ENCODE results near the gene COTL1.

COTL1 gene

GRCh38 chr16:84600343-84601229 lies 17.3 kb downstream of the COTL1 start:
- no peak for DNase-seq (ENCODE audit: low read depth)
- no peak for TF ChIP-seq CTCF (conservative IDR thresholded peaks at IDR 0.05; ENCODE audit: low read length)
- H3K4me3 ChIP-seq (ENCODE audit: low read length) = no peak overlapping the region

- DNase-seq (ENCODE audit: low read depth) = peak; percentile 82
- TF ChIP-seq CTCF (conservative IDR thresholded peaks at IDR 0.05; ENCODE audit: low read length) = no peak
- peak overlapping the region; percentile 32 for H3K4me3 ChIP-seq (ENCODE audit: low read length)
These were observed 18.2 kb downstream of the COTL1 start for GRCh38 chr16:84599521-84600202.

GRCh38 chr16:84598360-84598759 lies 19.5 kb downstream of the COTL1 start:
- no peak for DNase-seq (ENCODE audit: low read depth)
- no peak overlapping the region for H3K4me3 ChIP-seq (ENCODE audit: low read length)
- TF ChIP-seq CTCF (conservative IDR thresholded peaks at IDR 0.05; ENCODE audit: low read length) = no peak

- DNase-seq (ENCODE audit: low read depth) = no peak
- H3K4me3 ChIP-seq (ENCODE audit: low read length) = no peak overlapping the region
- TF ChIP-seq CTCF (conservative IDR thresholded peaks at IDR 0.05; ENCODE audit: low read length) = no peak
These were observed 19.9 kb downstream of the COTL1 start for GRCh38 chr16:84597931-84598351.

GRCh38 chr16:84597528-84597896 lies 20.4 kb downstream of the COTL1 start:
- no peak for DNase-seq (ENCODE audit: low read depth)
- TF ChIP-seq CTCF (conservative IDR thresholded peaks at IDR 0.05; ENCODE audit: low read length) = no peak
- H3K4me3 ChIP-seq (ENCODE audit: low read length) = no peak overlapping the region

GRCh38 chr16:84596801-84597527 lies 20.9 kb downstream of the COTL1 start:
- DNase-seq (ENCODE audit: low read depth) = no peak
- no peak for TF ChIP-seq CTCF (conservative IDR thresholded peaks at IDR 0.05; ENCODE audit: low read length)
- H3K4me3 ChIP-seq (ENCODE audit: low read length) = no peak overlapping the region

Data from AG10803 (cell line).